ENCODE data around the gene HIVEP1. TPM values are rescaled to one million over a fixed set of nuclear protein-coding genes. Genes with fewer than 3 reads are reported as not detected.

HIVEP1 gene
- total RNA-seq, 4 donors from 2014 or later = 26.8 to 69.3 (median 38.8) TPM

DNA sequence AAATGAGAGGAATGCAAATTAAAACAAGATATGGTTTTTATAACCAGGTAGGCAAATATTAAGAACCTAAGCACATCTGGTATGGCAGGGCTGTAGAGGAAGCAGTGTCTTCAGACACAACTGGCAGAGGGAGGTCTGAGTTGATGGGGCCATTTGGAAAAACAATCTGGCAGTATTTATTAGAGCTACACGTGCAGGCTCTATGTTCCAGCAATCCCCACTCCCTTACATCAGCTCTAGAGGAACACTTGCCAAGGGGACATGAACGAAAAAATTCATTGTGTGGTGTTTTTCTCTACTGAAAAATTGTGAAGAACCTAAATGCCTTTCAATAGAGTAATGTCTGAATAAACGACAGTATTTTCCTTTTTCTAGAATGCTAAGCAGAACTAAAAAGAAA is 166.4 kb downstream of the HIVEP1 start:
- Histone ChIP-seq H3K4me3 (no peak overlapping the region), H3K36me3 (no peaks in the 10 kb centered on the region), H3K9me3 (no peaks in the 10 kb centered on the region), H3K4me1 (no peaks in the 10 kb centered on the region), H3K27me3 (no peaks in the 10 kb centered on the region), H3K27ac (no peak overlapping the region)
- TF ChIP-seq, protein P1, sequence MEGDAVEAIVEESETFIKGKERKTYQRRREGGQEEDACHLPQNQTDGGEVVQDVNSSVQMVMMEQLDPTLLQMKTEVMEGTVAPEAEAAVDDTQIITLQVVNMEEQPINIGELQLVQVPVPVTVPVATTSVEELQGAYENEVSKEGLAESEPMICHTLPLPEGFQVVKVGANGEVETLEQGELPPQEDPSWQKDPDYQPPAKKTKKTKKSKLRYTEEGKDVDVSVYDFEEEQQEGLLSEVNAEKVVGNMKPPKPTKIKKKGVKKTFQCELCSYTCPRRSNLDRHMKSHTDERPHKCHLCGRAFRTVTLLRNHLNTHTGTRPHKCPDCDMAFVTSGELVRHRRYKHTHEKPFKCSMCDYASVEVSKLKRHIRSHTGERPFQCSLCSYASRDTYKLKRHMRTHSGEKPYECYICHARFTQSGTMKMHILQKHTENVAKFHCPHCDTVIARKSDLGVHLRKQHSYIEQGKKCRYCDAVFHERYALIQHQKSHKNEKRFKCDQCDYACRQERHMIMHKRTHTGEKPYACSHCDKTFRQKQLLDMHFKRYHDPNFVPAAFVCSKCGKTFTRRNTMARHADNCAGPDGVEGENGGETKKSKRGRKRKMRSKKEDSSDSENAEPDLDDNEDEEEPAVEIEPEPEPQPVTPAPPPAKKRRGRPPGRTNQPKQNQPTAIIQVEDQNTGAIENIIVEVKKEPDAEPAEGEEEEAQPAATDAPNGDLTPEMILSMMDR (IDR thresholded peaks at IDR 0.05) = no peak
- TF ChIP-seq POLR2A (IDR thresholded peaks at IDR 0.05) = no peak
- no peak for DNase-seq

GRCh38 chr6:12181481-12181880 is 169.4 kb downstream of the HIVEP1 start:
- Histone ChIP-seq H3K4me1 (no peaks in the 10 kb centered on the region), H3K4me3 (no peak overlapping the region), H3K27me3 (no peaks in the 10 kb centered on the region), H3K27ac (no peak overlapping the region), H3K36me3 (no peaks in the 10 kb centered on the region), H3K9me3 (peaks cover 0 to 4% (median 0%) of the 10 kb centered on the region in 4 donors)
- TF ChIP-seq, protein P1 (IDR thresholded peaks at IDR 0.05) = no peak
- TF ChIP-seq POLR2A (IDR thresholded peaks at IDR 0.05) = no peak
- no peak for DNase-seq

- TF ChIP-seq POLR2A (IDR thresholded peaks at IDR 0.05) = no peak
- TF ChIP-seq, protein P1 (IDR thresholded peaks at IDR 0.05) = no peak
- H3K27ac ChIP-seq = no peak overlapping the region
- H3K27me3 ChIP-seq = no peaks in the 10 kb centered on the region
- H3K36me3 ChIP-seq = no peaks in the 10 kb centered on the region
- peaks cover 0 to 4% (median 0%) of the 10 kb centered on the region in 4 donors for H3K9me3 ChIP-seq
- no peak for DNase-seq
- H3K4me1 ChIP-seq = no peaks in the 10 kb centered on the region
- H3K4me3 ChIP-seq = no peak overlapping the region
Observed at GRCh38 chr6:12182676-12183075, 170.6 kb downstream of the HIVEP1 start.

- H3K4me3 ChIP-seq = no peak overlapping the region
- H3K4me1 ChIP-seq = no peaks in the 10 kb centered on the region
- no peak for TF ChIP-seq POLR2A (IDR thresholded peaks at IDR 0.05)
- TF ChIP-seq, protein P1 (IDR thresholded peaks at IDR 0.05) = no peak
- DNase-seq = no peak
- peaks cover 0 to 4% (median 0%) of the 10 kb centered on the region in 4 donors for H3K9me3 ChIP-seq
- H3K36me3 ChIP-seq = no peaks in the 10 kb centered on the region
- no peaks in the 10 kb centered on the region for H3K27me3 ChIP-seq
- H3K27ac ChIP-seq = no peak overlapping the region
Observed at GRCh38 chr6:12185081-12185673, 173.1 kb downstream of the HIVEP1 start.

GRCh38 chr6:12186528-12186927 is 174.4 kb downstream of the HIVEP1 start:
- no peaks in the 10 kb centered on the region for H3K36me3 ChIP-seq
- peaks cover 0 to 4% (median 0%) of the 10 kb centered on the region in 4 donors for H3K9me3 ChIP-seq
- DNase-seq = no peak
- TF ChIP-seq, protein P1 (IDR thresholded peaks at IDR 0.05) = no peak
- no peak for TF ChIP-seq POLR2A (IDR thresholded peaks at IDR 0.05)
- H3K4me1 ChIP-seq = no peaks in the 10 kb centered on the region
- H3K27ac ChIP-seq = no peak overlapping the region
- no peak overlapping the region for H3K4me3 ChIP-seq
- no peaks in the 10 kb centered on the region for H3K27me3 ChIP-seq

Data from Peyer's patch (tissue), 4 donors.